Measurements from ENCODE around the gene TMEM255B.
A peak's percentile ranks its signal among the peaks of the same experiment; 100 is the strongest.
"Not testable (repeated sequence)": the region's sequence is repeated elsewhere in the genome, so short reads cannot be mapped to it uniquely, and the experiment has no call there.

TMEM255B gene

DNA sequence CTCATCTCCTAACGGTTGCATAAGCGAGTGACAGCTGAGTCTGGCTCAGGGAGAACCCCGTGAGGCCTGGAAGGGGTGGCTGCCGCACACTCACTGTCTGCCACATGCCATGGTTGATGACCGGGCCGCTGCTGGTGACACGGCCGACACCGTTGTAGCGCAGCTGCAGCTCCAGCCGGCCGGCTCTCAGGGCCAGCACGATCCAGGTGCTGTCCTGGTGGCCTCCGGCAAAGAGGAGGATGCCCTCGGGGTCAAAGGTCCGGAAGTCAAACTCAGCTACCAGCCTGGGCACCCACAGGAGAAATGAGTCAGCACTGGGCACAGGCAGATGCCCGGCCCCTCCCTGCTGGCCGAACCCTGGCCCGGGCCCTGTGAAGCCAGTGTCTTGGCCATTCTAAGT lies 73.2 kb downstream of the TMEM255B start:
- no peak for DNase-seq

- no peak for DNase-seq
Observed at GRCh38 chr13:113832631-113833030, 73.6 kb downstream of the TMEM255B start.

DNA sequence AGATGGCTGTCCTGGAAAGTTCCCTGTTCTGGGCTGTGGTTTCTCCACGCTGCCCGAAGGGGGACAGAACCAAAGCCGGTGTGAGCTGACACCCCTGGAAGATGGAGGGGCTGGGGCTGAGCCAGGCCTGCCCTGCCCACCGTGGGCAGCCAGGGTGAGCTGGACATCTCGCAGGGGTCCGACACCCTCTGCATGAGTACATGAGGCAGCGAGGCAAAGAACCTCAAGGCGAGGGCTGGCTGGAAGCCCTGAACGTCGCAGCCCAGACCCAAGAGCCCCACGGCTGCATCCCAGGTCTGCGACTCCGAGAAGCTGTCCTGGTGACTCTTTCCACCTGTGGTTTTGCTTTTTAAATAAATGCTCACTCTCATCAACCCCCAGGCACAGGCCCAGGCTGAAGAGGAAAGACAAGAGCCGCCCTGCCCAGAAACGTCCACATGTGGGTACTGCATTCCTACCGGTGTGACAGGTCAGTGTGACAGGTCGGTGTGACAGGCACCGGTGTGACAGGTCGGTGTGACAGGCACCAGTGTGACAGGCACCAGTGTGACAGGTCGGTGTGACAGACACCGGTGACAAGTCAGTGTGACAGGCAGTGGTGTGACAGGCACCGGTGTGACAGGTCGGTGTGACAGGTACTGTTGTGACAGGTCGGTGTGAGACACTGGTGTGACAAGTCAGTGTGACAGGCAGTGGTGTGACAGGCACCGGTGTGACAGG lies 74.2 kb downstream of the TMEM255B start:
- DNase-seq = no peak

DNA sequence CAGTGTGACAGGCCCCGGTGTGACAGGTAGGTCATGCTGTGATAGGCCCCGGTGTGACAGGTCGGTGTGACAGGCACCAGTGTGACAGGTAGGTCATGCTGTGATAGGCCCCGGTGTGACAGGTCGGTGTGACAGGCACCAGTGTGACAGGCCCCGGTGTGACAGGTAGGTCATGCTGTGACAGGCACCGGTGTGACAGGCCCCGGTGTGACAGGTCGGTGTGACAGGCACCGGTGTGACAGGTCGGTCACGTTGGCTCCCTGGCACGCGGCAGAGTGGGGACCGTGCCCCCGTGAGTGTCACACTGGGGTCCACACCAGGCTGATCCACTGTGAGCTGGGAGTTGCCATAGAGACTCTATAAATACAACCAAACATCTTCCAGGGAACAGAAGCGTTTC lies 75.0 kb downstream of the TMEM255B start:
- not testable (repeated sequence) for DNase-seq

DNA sequence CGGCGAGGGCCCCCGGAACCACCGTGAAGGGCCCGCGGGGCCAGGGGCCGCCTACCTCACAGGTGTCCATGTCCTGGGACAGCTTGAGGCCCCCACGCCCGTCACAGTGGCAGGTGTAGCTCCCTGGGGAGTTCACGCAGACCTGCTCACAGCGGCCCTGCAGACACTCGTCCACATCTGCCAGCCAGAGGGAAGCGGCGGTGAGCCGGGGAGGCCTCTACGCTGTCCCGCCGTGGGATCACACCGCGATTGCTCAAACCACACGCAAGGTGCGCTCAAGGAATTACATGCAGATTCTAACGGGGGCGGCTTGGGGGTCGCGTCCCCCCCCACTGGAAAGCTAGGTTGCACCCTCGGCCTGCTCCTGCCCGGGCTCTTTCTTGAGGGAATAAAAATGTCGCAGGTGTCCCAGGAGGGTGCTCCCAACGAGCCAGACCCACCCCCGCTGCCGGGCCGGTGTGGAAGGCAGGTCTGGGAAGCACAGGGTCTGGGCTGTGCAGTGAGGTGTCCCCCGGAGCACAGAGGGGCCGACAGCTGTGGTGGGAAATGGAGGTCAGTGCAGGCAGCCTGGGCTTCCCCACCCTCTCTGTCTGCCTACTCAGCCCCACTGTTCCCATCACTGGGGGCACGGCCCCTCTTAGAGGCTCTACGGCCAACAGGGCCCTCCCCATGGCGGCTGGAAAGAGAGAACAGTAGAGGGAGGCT lies 75.6 kb downstream of the TMEM255B start:
- no peak for DNase-seq

- DNase-seq = no peak
Observed at GRCh38 chr13:113835461-113836270, 76.6 kb downstream of the TMEM255B start.

DNA sequence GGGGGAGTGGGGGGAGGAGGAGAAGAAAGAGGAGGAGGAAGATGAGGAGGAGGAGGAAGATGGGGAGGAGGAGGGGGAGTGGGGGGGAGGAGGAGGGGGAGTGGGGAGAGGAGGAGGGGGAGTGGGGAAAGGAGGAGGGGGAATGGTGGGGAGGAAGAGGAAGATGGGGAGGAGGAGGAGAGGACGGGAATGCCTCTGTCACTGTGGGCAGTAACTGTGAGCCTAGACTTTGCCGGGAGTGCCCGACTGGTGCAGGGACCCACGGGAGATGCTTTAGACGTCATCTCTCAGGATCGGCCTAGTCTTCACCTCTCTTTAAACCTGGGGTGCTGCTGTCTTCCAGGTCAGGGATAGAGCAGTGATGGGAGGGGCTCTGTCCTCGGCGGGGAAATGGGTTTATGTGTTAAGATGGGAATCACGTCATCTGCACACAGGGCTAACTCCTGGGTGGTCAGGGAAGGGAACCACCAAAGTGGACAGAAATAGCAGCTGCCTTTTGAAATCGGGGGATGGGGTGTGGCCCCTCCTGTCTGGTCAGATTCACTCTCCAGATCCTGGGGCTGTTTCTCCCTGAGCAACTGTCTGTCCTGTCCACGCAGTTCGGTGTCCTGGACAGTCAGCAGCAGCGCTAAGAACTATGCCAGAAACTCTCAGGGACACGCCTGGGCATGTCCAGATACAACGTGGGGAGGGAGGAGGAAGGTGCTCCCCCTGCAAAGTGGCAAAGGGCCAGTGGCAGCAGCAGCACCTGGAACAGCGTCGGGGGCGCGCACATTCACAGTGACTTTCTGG lies 77.9 kb downstream of the TMEM255B start:
- peak in 1 of 56 donors; percentile 60 for DNase-seq

DNA sequence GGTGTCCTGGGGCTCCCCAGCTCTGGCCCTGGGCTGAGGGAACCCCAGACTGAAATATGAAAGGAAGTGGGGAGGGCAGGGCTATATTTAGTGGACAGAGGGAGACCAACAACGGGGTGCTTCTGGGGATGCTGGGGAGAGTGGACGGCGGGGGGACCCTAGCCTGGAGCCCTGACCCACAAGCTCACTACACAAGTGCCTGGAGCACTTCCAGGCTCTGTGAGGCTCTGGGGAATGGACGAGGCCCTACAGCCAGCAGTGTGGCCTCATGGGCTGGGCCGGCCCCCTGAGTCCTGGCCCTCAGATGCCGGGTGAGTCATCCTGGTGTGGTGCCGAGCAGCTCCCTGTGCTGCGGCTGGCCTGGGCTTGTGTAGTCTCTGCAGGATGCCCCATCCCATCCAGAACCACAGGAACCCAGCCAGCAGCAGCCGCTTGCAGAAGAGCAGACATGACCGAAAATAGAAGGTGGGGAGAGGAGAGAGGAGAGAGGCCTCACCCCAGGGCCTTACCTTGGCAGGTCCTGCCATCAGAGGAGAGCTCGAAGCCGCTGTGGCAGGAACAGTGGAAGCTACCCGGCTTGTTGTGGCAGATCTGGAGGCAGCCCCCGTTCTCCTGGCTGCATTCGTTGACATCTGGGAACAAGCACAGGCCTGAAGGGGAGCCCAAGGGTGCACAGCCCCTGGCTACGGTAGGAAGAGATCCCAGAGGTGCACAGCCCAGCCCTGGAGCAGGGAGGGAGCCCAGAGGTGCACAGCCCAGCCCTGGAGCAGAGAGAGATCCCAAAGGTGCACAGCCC lies 78.7 kb downstream of the TMEM255B start:
- peak in 49 of 56 donors; percentile 27 to 89 (median 65) for DNase-seq

- DNase-seq = no peak
Observed at GRCh38 chr13:113838711-113839201, 79.7 kb downstream of the TMEM255B start.

DNA sequence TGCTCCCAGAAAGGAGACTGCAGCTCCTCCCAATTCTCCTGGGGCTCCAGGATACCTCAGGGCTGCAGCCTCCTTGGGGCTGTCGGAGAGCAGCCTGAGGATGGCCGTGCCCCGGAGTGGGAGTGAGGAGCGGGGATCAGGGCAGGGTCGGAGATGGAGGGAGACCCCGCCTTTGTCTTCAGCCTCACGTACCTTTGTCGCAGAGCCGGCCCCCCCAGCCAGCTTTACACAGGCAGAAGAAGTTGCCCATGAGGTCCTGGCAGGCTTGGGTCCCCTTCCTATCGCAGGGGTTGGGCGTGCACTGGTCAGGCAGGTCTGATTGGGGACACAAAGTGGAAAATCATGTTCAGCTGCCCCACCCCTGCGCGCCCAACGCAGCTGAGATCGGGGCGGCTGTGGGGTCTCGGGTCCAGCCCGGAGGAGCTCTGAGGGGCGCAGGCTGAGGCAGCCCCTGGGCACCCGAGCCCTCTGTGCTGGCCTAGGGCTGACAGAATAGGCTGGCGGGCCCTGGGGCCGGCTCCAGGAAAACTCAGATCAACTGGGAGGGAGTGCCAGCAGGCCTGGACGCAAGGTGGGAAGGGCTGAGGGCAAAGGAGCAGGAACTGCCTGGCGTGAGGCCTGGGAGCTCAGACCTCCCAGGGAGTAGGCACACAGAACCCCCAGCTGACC lies 80.6 kb downstream of the TMEM255B start:
- peak in 11 of 56 donors; percentile 16 to 67 (median 44) for DNase-seq

DNA sequence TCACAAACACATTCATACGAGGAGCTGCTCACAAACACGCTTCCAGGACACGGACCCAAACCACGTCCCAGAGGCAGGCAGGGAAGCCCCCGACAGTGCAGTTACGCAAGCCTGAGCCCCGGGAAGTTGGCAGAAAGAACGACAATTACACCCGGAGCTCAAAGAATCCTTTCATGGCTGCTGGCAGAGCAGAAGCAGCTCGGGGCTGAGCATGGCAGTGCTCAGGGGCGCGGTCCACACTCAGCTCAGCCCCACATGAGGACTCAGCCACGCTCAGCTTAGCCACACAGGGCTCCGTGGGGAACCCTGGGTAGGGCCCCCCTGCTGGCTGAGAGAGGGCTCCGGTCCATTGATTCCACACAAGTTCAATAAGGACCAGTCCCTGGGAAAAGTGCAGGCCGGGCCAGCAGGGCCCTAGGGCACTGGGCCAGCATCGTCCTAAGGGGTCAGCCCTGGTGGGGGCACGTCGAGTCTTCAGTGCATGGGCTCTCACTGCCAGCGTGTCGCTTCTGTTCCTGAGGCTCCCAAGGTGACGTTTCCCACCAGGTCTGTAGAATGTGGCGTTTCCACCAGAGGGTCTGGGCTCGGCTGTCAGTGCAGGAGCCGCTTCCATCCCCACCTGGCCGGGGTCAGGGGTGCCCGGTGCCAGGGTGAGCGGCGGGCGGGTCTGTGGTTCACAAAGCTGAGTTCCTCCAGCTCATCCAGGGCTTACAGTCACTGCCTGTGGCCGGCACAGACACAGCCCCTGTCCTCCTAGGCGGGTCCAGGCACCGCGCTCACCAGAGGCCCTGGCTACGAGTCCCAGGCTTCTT lies 81.7 kb downstream of the TMEM255B start:
- DNase-seq = peak in 47 of 56 donors; percentile 13 to 89 (median 65)

GRCh38 chr13:113841353-113841650 lies 82.3 kb downstream of the TMEM255B start:
- DNase-seq = no peak

DNA sequence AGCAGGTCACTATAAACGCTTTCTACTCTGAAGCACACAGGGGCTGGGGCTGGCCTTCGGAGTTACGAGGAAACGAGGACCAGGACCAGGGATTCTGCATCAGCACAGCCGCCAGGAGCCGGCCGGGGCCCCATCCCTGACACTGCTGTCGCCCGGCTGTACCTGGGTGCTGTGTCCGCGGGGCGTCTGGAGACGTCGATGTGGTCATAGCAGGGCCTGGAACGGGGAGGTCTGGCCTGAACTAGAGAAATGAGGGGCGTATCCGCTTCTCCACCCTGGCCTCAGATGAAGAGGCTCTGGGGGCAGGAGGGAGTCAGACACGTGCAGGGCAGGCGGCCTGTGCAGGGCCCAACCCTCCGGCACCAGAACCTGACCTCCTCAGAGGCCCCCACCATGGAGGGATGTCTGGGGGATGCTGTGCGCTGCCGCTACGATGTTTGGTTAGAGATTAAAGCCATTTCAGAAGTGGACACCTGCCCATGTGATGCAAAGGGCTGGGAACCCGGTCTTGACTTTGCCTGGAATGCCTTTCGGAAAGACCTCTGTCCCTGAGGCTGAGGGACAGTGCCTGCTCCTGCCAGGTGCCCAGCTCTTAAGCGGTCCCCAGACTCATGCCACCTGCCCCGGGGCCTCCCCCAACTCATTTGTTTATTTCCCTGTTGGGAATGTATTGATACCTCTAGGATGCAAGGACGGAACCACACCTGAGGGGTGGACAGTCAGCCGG lies 83.5 kb downstream of the TMEM255B start:
- DNase-seq = no peak

- no peak for DNase-seq
Observed at GRCh38 chr13:113843063-113843654, 84.1 kb downstream of the TMEM255B start.

- no peak for DNase-seq
Observed at GRCh38 chr13:113843864-113844556, 85.0 kb downstream of the TMEM255B start.

- DNase-seq = no peak
Observed at GRCh38 chr13:113845055-113845454, 86.0 kb downstream of the TMEM255B start.
